A673 (cell line): ENCODE measurements around the gene CST4. TPM values are rescaled to one million over a fixed set of nuclear protein-coding genes. Genes with fewer than 3 reads are reported as not detected.
"Not testable (repeated sequence)": the region's sequence is repeated elsewhere in the genome, so short reads cannot be mapped to it uniquely, and the experiment has no call there.

Source experiments
- BruUV-seq: library from RNA; stranded (reverse); fragments of 400-500 nt; replicated peaks from 2 replicates; lab custom pipeline; 2021; lab: Mats Ljungman, UMichigan
- CTCF ChIA-PET: fragments of 300-600 bp; sonication (Branson Sonifier 250); formaldehyde crosslinking; loops from one replicate; lab custom pipeline; 2022; ENCODE audit warnings: antibody characterized with exemption; lab: Charles Lee
- POLR2A ChIA-PET: fragments of 300-600 bp; sonication (Branson Sonifier 250); formaldehyde crosslinking; loops from one replicate; lab custom pipeline; 2022; ENCODE audit warnings: antibody characterized with exemption; ENCODE audit not compliant: low non-redundant PET; lab: Charles Lee
- DNase-seq: peaks from one replicate; pipeline ENCODE4 v3.0.0-alpha.2; 2015; ENCODE audit warnings: low spot score
- H3K27ac ChIP-seq: fragments of 200-600 bp; sonication (generic); 2 replicates; pipeline ENCODE4 v1.5.1; 2016; ENCODE audit warnings: mixed run types, low read depth, mild to moderate bottlenecking, mixed read lengths, antibody characterized with exemption, low read length; ENCODE audit not compliant: poor library complexity, severe bottlenecking
- H3K27me3 ChIP-seq: fragments of 200-600 bp; sonication (generic); replicated peaks from 2 replicates; pipeline ENCODE4 v1.6.1; 2017; ENCODE audit warnings: mixed run types, low read depth, mild to moderate bottlenecking, mixed read lengths, antibody characterized with exemption, low read length; ENCODE audit not compliant: insufficient read depth, poor library complexity
- H3K36me3 ChIP-seq: fragments of 200-600 bp; sonication (generic); 2 replicates; pipeline ENCODE4 v1.6.1; 2016; ENCODE audit warnings: mixed run types, mild to moderate bottlenecking, mixed read lengths, antibody characterized with exemption, low read length; ENCODE audit not compliant: insufficient read depth, poor library complexity, severe bottlenecking
- H3K4me1 ChIP-seq: fragments of 200-600 bp; sonication (generic); 2 replicates; pipeline ENCODE4 v1.6.1; 2017; ENCODE audit warnings: mixed run types, mild to moderate bottlenecking, mixed read lengths, antibody characterized with exemption, low read length; ENCODE audit not compliant: insufficient read depth, poor library complexity, severe bottlenecking
- H3K4me3 ChIP-seq: fragments of 200-600 bp; sonication (generic); 2 replicates; pipeline ENCODE4 v1.5.1; 2016; ENCODE audit warnings: low read depth, mixed run types, mild to moderate bottlenecking, mixed read lengths, low read length; ENCODE audit not compliant: poor library complexity, severe bottlenecking
- H3K9me3 ChIP-seq: fragments of 200-600 bp; sonication (generic); 2 replicates; pipeline ENCODE4 v1.6.1; 2016; ENCODE audit warnings: mixed run types, low read depth, mild to moderate bottlenecking, mixed read lengths, antibody characterized with exemption, low read length; ENCODE audit not compliant: poor library complexity, severe bottlenecking
- CTCF ChIP-seq: fragments of 300-800, 200-600 bp; sonication (generic); conservative IDR thresholded peaks from 2 replicates; pipeline ENCODE4 v1.5.1; 2017; ENCODE audit warnings: low read depth, mild to moderate bottlenecking, antibody characterized with exemption, low read length, moderate library complexity, mixed read lengths
- EZH2 ChIP-seq: fragments of 200-600 bp; sonication (generic); IDR thresholded peaks from 2 replicates; pipeline ENCODE4 v1.6.1; 2017; ENCODE audit warnings: borderline replicate concordance, low read depth, mild to moderate bottlenecking, mixed read lengths, antibody characterized with exemption, low read length; ENCODE audit not compliant: poor library complexity, severe bottlenecking
- intact Hi-C: fragments of 100-400 bp; cut with micrococcal nuclease; formaldehyde crosslinking; loops from one replicate; pipeline ENCODE4 v1.10.0; 2022; ENCODE audit not compliant: unreplicated experiment
- total RNA-seq: library from RNA; stranded (reverse); gene quantifications from 2 replicates; pipeline ENCODE4 v1.2.3, GENCODE V29; 2021

Gene CST4
- total RNA-seq, 1 experiment from 2014 or later = not detected

GRCh38 chr20:23666698-23667097 lies 22.1 kb downstream of the CST4 start:
- no TSS peak for BruUV-seq
- CTCF ChIA-PET = interaction anchor here (1.4 kb wide), 1 partner anchor 225 kb away, joined by 7 read pairs; no protein-coding TSS in a partner anchor
- H3K27ac ChIP-seq = no peak overlapping the region
- H3K4me1 ChIP-seq = no peaks in the 10 kb centered on the region
- no peak overlapping the region for H3K4me3 ChIP-seq
- intact Hi-C loops = loop anchor here (2.0 to 10.0 kb wide), 2 partner anchors 224 to 318 kb away; partner anchors contain the start of gene GGTLC1
- H3K27me3 ChIP-seq = no peaks in the 10 kb centered on the region
- TF ChIP-seq CTCF = no peak
- no peak for TF ChIP-seq EZH2
- POLR2A ChIA-PET = no interaction called here
- H3K9me3 ChIP-seq = no peaks in the 10 kb centered on the region
- DNase-seq = no peak
- H3K36me3 ChIP-seq = no peaks in the 10 kb centered on the region

GRCh38 chr20:23666189-23666588 lies 22.6 kb downstream of the CST4 start:
- CTCF ChIA-PET = interaction anchor here (1.4 kb wide), 1 partner anchor 224 kb away, joined by 7 read pairs; no protein-coding TSS in a partner anchor
- Histone ChIP-seq H3K36me3 (no peaks in the 10 kb centered on the region), H3K27ac (no peak overlapping the region), H3K4me3 (no peak overlapping the region), H3K9me3 (no peaks in the 10 kb centered on the region), H3K4me1 (no peaks in the 10 kb centered on the region), H3K27me3 (no peaks in the 10 kb centered on the region)
- POLR2A ChIA-PET = no interaction called here
- peak; percentile 12 for DNase-seq
- intact Hi-C loops = loop anchor here (2.0 to 10.0 kb wide), 2 partner anchors 223 to 319 kb away; partner anchors contain the start of gene GGTLC1
- TF ChIP-seq EZH2 (no peak), CTCF (peak; percentile 25; the same call in 1 of the 2 replicates)
- no TSS peak for BruUV-seq

- no peak for DNase-seq
- no peaks in the 10 kb centered on the region for H3K9me3 ChIP-seq
- BruUV-seq = no TSS peak
- POLR2A ChIA-PET = no interaction called here
- CTCF ChIA-PET = no interaction called here
- H3K4me3 ChIP-seq = no peak overlapping the region
- H3K27ac ChIP-seq = no peak overlapping the region
- TF ChIP-seq CTCF (no peak), EZH2 (no peak)
- H3K27me3 ChIP-seq = no peaks in the 10 kb centered on the region
- intact Hi-C loops = loop anchor here (10.0 kb wide), 1 partner anchor 320 kb away; the partner anchor contains the start of gene GGTLC1
- no peaks in the 10 kb centered on the region for H3K4me1 ChIP-seq
- no peaks in the 10 kb centered on the region for H3K36me3 ChIP-seq
Observed at GRCh38 chr20:23664954-23665353, 23.9 kb downstream of the CST4 start.

- CTCF ChIA-PET, H3K4me1 ChIP-seq, H3K9me3 ChIP-seq, H3K4me3 ChIP-seq, DNase-seq, H3K27ac ChIP-seq, H3K36me3 ChIP-seq, BruUV-seq, H3K27me3 ChIP-seq, POLR2A ChIA-PET: not testable (repeated sequence)
- intact Hi-C loops = loop anchor here (10.0 kb wide), 1 partner anchor 321 kb away; the partner anchor contains the start of gene GGTLC1
Observed at GRCh38 chr20:23664046-23664445, 24.8 kb downstream of the CST4 start.
